ENCODE data around the gene RYR2.

DNA sequence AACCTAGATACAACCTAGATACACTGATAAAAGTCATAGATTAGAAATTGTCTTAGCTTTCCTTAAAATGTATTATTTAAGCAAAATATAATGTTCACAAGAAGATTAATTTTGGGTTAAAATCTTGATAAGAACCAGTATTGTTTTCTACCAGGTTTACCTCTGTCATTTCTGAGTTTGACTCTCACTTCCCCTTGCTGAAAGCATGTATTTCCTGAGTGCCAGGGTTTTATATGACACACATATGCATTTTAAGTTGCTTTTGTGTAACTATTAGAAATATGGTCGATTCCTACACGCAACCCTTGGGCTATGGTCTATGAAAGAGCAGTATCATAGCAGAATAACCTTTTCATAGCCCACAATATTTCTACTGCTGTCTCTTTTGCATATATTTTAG lies 497.1 kb downstream of the RYR2 start:
- TF ChIP-seq EZH2 (IDR thresholded peaks at IDR 0.05; ENCODE audit: insufficient read depth, poor library complexity, severe bottlenecking): no peak
- TF ChIP-seq EZH2phosphoT487 (IDR thresholded peaks at IDR 0.05; ENCODE audit: insufficient read depth, low read depth): no peak
